ENCODE data around the gene MACROD2.

DNA sequence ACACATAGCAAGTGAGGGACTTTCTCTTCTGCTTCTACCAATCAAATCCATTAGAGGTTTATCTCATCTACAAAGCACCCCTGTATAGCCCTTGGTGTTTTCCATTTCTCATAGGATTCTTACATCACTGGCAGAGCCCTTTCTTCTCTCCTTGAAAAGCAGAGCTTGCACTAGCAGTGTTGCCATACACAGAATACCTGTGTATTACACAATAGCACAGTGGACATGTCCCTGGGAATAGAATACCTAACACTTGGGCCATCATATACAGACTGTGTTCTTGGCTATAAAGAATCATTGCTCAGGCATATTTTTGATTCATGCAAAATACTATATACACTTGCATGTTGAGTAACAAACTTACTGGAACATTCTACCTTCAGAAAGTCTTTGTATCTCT lies 1996.0 kb downstream of the MACROD2 start:
- TF ChIP-seq, protein P1, sequence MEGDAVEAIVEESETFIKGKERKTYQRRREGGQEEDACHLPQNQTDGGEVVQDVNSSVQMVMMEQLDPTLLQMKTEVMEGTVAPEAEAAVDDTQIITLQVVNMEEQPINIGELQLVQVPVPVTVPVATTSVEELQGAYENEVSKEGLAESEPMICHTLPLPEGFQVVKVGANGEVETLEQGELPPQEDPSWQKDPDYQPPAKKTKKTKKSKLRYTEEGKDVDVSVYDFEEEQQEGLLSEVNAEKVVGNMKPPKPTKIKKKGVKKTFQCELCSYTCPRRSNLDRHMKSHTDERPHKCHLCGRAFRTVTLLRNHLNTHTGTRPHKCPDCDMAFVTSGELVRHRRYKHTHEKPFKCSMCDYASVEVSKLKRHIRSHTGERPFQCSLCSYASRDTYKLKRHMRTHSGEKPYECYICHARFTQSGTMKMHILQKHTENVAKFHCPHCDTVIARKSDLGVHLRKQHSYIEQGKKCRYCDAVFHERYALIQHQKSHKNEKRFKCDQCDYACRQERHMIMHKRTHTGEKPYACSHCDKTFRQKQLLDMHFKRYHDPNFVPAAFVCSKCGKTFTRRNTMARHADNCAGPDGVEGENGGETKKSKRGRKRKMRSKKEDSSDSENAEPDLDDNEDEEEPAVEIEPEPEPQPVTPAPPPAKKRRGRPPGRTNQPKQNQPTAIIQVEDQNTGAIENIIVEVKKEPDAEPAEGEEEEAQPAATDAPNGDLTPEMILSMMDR (IDR thresholded peaks at IDR 0.05): no peak
- TF ChIP-seq POLR2A (IDR thresholded peaks at IDR 0.05): no peak
